NCI-H2081 (cell line): Measurements from ENCODE around the gene CEND1.
A peak's percentile ranks its signal among the peaks of the same experiment; 100 is the strongest.
"Not testable (repeated sequence)": the region's sequence is repeated elsewhere in the genome, so short reads cannot be mapped to it uniquely, and the experiment has no call there.

Experiments
- DNase-seq, 2 experiments: peaks; one replicate each; lab custom pipeline; 2025; lab: John Stamatoyannopoulos, UW

The CEND1 gene

GRCh38 chr11:763549-764321 lies 26.2 kb downstream of the CEND1 start:
- DNase-seq, result no peak

- peak; percentile 28 to 50 for DNase-seq
These were observed 26.8 kb downstream of the CEND1 start for GRCh38 chr11:763073-763463.

- DNase-seq, result peak in 1 of 2 experiments; percentile 32
These were observed 27.3 kb downstream of the CEND1 start for GRCh38 chr11:762421-763072.

GRCh38 chr11:761526-762108 lies 28.3 kb downstream of the CEND1 start:
- no peak for DNase-seq

GRCh38 chr11:760236-760635 lies 29.7 kb downstream of the CEND1 start:
- DNase-seq, result no peak

- no peak for DNase-seq
These were observed 40.2 kb downstream of the CEND1 start for GRCh38 chr11:749731-750130.

- DNase-seq, result peak in 1 of 2 experiments; percentile 11
These were observed 41.9 kb downstream of the CEND1 start for GRCh38 chr11:748007-748359.

- DNase-seq, result peak; percentile 89 to 92
These were observed 42.5 kb downstream of the CEND1 start, which contains the start of gene TALDO1 for GRCh38 chr11:747158-748006. TALDO1 (plus strand) TSS chr11:747464; CDS start chr11:747482, 18 bp downstream.

GRCh38 chr11:746289-747157 lies 43.4 kb downstream of the CEND1 start:
- peak in 1 of 2 experiments; percentile 71 for DNase-seq

GRCh38 chr11:745428-745827 lies 44.5 kb downstream of the CEND1 start:
- DNase-seq, result no peak

GRCh38 chr11:742571-743201 lies 47.2 kb downstream of the CEND1 start:
- DNase-seq, result no peak

GRCh38 chr11:742156-742546 lies 47.7 kb downstream of the CEND1 start:
- no peak for DNase-seq

GRCh38 chr11:737899-738298 lies 52.0 kb downstream of the CEND1 start:
- DNase-seq, result not testable (repeated sequence)

- DNase-seq, result no peak
These were observed 52.5 kb downstream of the CEND1 start for GRCh38 chr11:737366-737765.
